ENCODE measurements around the gene SEC61A1. TPM values are rescaled to one million over a fixed set of nuclear protein-coding genes. Genes with fewer than 3 reads are reported as not detected.
A peak's percentile ranks its signal among the peaks of the same experiment; 100 is the strongest.

SEC61A1 gene
- polyA plus RNA-seq, 2 of the 4 experiments (the other 2 are of a cell fraction), result 93.5 to 180 TPM

- ATAC-seq (no peak), DNase-seq (ENCODE audit: low read depth in 1 of 2, low spot score in 1 of 2) (no peak), FAIRE-seq (no peak)
- WGBS (ENCODE audit: missing lambda C conversion rate), result 73% methylated on average over 3 of the region's 3 CpGs
- Histone ChIP-seq H3K27ac (peak overlapping the region in 1 of 2 experiments; percentile 99; a peak in 1 of 6 replicates), H3K4me2 (peak overlapping the region; percentile 98), H3K4me1 (peaks cover 29% of the 10 kb centered on the region), H3K9me3 (no peaks in the 10 kb centered on the region), H3K4me3 (peak overlapping the region; percentile 85; the same call in 2 of the 3 replicates)
- TF ChIP-seq TP53 (CRISPR knock-in tag; IDR thresholded peaks at IDR 0.05), result no peak
- TF ChIP-seq MAFK (IDR thresholded peaks at IDR 0.05; ENCODE audit: partially characterized antibody), result peak; percentile 80
- ChIA-PET CTCF (interaction anchor here (1.5 kb wide), 1 partner anchor 13 kb away, joined by 5 read pairs; no protein-coding TSS in a partner anchor), POLR2A (no interaction called here)
Observed at GRCh38 chr3:128054367-128054766, 2.1 kb downstream of the SEC61A1 start.

- 23% methylated on average over 4 of the region's 4 CpGs for WGBS (ENCODE audit: missing lambda C conversion rate)
- DNase-seq (ENCODE audit: low read depth in 1 of 2, low spot score in 1 of 2) (no peak), ATAC-seq (no peak), FAIRE-seq (no peak)
- H3K4me3 ChIP-seq, result no peak overlapping the region
- CTCF ChIA-PET, result interaction anchor here (0.6 to 2.8 kb wide), 6 partner anchors 11 to 1305 kb away, joined by 3 to 13 read pairs (median 4); no protein-coding TSS in a partner anchor
- H3K4me2 ChIP-seq, result no peak overlapping the region
- H3K9me3 ChIP-seq, result no peaks in the 10 kb centered on the region
- H3K4me1 ChIP-seq, result peaks cover 23% of the 10 kb centered on the region
- H3K27ac ChIP-seq, result no peak overlapping the region
- TF ChIP-seq HOXA7 (CRISPR knock-in tag; IDR thresholded peaks at IDR 0.05) (no peak), TP53 (CRISPR knock-in tag; IDR thresholded peaks at IDR 0.05) (no peak), EP300 (IDR thresholded peaks at IDR 0.05) (no peak), PHF8 (IDR thresholded peaks at IDR 0.05; ENCODE audit: borderline replicate concordance, low read depth) (no peak), ESRRA (IDR thresholded peaks at IDR 0.05; ENCODE audit: borderline replicate concordance, low read length) (no peak), ATOH8 (CRISPR knock-in tag; IDR thresholded peaks at IDR 0.05; ENCODE audit: low read depth) (no peak)
- POLR2A ChIA-PET, result interaction anchor here (0.6 kb wide), 1 partner anchor 473 kb away, joined by 3 read pairs; no protein-coding TSS in a partner anchor
Observed at GRCh38 chr3:128056258-128056657, 4.0 kb downstream of the SEC61A1 start.

- Histone ChIP-seq H3K9me3 (no peaks in the 10 kb centered on the region), H3K4me1 (no peaks in the 10 kb centered on the region), H3K4me3 (no peak overlapping the region), H3K4me2 (no peak overlapping the region), H3K27ac (no peak overlapping the region)
- no peak for TF ChIP-seq PBX3 (IDR thresholded peaks at IDR 0.05)
- TF ChIP-seq CHD4 (IDR thresholded peaks at IDR 0.05; ENCODE audit: borderline replicate concordance), result no peak
- TF ChIP-seq KDM1A (IDR thresholded peaks at IDR 0.05; ENCODE audit: low read depth), result no peak
- TF ChIP-seq RNF2 (IDR thresholded peaks at IDR 0.05; ENCODE audit: borderline replicate concordance, low read depth), result no peak
- TF ChIP-seq FOSL2 (IDR thresholded peaks at IDR 0.05), result no peak
- no peak for TF ChIP-seq FOSL2 (CRISPR knock-in tag; IDR thresholded peaks at IDR 0.05)
- no peak for TF ChIP-seq MAFK (IDR thresholded peaks at IDR 0.05; ENCODE audit: partially characterized antibody)
- TF ChIP-seq HMGXB4 (CRISPR knock-in tag; IDR thresholded peaks at IDR 0.05; ENCODE audit: borderline replicate concordance), result no peak
- no peak for TF ChIP-seq HOXB5 (CRISPR knock-in tag; IDR thresholded peaks at IDR 0.05)
- TF ChIP-seq FOXS1 (CRISPR knock-in tag; IDR thresholded peaks at IDR 0.05), result no peak
- TF ChIP-seq NFE2L2 (conservative IDR thresholded peaks at IDR 0.05; ENCODE audit: low read length), result no peak
- no peak for TF ChIP-seq ELK1 (IDR thresholded peaks at IDR 0.05; ENCODE audit: low read depth, low read length)
- no peak for TF ChIP-seq JUNB (IDR thresholded peaks at IDR 0.05)
- no peak for TF ChIP-seq MYC (IDR thresholded peaks at IDR 0.05; ENCODE audit: borderline replicate concordance, low read length)
- no peak for TF ChIP-seq SREBF2 (IDR thresholded peaks at IDR 0.05)
- no peak for TF ChIP-seq RAD21 (conservative IDR thresholded peaks at IDR 0.05 in 1 of 2, IDR thresholded peaks at IDR 0.05 in 1 of 2)
- ATAC-seq, result no peak
- DNase-seq (ENCODE audit: low read depth in 1 of 2, low spot score in 1 of 2), result no peak
- CTCF ChIA-PET, result no interaction called here
- POLR2A ChIA-PET, result no interaction called here
- 91% methylated on average over 11 of the region's 11 CpGs for WGBS (ENCODE audit: missing lambda C conversion rate)
- no peak for FAIRE-seq
Observed at GRCh38 chr3:128060473-128061381, 8.5 kb downstream of the SEC61A1 start.

Data from A549 (cell line).